GM20000 (cell line): ENCODE measurements around the gene GDPD5.

Experiments used
- DNase-seq: peaks from one replicate; pipeline ENCODE4 v3.0.0; 2012; ENCODE audit warnings: low spot score
- TF ChIP-seq, protein P1 (sequence below): IDR thresholded peaks from 2 replicates; pipeline ENCODE4 v1.5.1; 2012; ENCODE audit warnings: mild to moderate bottlenecking, control low read depth; ENCODE audit errors: extremely low read depth, missing control alignments

The GDPD5 gene

DNA sequence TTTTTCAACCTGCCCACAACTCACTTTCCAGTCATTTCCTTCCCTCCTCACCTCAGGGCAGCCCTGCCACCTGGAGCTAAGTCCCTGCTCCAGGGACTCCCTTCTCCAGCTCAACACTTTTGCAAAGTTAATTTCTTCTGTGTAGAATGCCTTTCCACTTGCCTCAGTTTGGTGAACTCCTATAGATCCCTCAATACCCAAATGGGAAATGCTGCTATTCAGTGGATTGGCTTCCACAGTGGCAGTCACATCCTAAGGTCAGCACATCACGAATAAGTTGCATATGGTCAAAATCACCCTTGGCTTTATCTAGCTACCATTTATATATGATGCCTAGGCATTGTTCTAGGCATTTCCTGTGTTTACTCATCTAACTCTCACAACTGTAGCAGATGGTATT lies 23.6 kb downstream of the GDPD5 start:
- no peak for DNase-seq
- TF ChIP-seq, protein P1, sequence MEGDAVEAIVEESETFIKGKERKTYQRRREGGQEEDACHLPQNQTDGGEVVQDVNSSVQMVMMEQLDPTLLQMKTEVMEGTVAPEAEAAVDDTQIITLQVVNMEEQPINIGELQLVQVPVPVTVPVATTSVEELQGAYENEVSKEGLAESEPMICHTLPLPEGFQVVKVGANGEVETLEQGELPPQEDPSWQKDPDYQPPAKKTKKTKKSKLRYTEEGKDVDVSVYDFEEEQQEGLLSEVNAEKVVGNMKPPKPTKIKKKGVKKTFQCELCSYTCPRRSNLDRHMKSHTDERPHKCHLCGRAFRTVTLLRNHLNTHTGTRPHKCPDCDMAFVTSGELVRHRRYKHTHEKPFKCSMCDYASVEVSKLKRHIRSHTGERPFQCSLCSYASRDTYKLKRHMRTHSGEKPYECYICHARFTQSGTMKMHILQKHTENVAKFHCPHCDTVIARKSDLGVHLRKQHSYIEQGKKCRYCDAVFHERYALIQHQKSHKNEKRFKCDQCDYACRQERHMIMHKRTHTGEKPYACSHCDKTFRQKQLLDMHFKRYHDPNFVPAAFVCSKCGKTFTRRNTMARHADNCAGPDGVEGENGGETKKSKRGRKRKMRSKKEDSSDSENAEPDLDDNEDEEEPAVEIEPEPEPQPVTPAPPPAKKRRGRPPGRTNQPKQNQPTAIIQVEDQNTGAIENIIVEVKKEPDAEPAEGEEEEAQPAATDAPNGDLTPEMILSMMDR = no peak

DNA sequence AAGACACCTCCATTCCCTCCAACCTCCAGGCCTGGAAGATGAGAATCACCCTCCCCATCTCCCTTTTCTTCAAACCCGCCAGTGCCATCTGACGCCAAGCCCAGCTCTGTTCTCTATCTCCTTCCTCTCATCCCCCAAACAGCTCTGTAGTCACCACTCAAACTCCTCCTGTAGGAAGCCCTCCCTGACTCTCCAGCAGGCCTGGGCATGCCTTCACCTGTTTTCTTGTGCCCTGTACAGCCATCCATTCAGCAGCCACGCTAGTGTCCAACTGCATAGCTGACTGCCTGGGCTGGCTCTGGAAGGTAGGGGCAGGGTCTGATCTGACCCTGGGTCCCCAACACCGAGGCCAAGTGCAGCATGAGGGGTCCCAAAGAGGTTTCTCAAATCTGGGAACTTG lies 25.0 kb downstream of the GDPD5 start:
- TF ChIP-seq, protein P1 = no peak
- no peak for DNase-seq

DNA sequence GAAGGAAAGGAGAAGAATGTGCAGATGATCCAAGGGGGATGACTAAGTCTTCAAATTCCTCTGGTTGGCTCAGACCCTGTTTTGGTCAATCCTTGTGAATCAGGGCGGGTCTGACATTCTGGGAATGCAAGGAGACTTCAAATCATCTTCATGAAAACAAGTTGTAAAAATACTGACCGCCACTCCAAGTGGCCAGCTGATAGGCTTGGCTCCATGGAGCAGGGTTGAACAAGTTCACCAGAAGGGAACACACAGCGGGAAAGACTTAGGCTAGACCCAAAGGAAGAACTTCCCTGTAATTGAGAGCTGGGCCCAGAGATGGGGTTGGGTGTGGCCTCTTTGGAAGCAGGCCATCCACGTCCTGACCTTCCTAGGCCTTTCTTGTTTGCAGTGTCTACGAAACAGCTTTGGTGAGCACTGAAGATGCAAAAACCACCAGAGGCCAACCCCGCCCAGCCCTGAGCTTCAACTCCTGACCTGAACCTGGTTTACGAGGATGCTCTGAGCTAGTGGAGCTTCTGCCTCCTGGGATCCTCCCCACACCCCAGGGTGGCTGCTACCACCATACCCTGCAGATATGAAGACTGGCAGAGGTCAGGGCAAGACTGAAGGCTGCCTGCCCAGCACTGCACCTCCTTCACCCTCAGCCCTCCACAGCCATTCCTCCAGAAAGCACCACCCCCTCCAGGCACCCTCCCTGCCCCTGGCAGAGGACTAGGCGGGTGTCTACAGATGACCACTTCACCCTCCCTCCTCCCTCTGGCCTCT lies 26.1 kb downstream of the GDPD5 start:
- DNase-seq = no peak
- TF ChIP-seq, protein P1 = no peak

DNA sequence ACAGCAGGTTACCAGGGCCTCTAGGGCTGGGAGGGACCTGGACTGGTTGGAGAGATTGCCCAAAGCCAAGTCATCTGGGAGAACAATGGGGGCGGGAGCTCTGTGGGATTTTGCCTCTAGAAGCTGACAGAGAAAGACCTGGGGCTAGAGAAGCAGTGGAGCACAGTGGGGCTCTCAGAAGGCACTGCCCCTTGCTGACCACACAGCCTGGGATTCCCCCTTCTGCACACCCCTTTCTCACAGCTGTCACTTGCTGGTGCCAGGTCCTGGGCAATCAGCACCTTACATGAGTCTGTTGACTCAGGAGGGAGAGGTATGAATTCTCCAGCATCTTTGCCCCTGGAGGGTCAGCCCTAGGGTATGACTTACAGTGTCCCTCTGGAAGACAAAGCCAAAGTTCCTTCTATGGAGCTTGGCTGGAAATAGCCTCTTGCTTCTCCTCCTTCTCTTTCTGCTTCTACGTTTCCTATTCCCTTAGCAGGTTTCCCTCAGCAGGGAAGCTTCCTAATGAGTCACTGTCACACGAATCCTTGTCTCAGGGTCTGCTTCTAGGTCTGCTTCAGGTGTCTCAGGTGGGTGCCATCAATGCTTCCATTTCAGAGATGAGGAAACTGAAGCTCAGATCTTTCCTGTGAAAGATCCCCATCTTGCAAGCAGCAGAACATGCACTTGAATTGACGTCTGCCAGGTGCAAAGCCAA lies 27.0 kb downstream of the GDPD5 start:
- TF ChIP-seq, protein P1 = no peak
- no peak for DNase-seq

DNA sequence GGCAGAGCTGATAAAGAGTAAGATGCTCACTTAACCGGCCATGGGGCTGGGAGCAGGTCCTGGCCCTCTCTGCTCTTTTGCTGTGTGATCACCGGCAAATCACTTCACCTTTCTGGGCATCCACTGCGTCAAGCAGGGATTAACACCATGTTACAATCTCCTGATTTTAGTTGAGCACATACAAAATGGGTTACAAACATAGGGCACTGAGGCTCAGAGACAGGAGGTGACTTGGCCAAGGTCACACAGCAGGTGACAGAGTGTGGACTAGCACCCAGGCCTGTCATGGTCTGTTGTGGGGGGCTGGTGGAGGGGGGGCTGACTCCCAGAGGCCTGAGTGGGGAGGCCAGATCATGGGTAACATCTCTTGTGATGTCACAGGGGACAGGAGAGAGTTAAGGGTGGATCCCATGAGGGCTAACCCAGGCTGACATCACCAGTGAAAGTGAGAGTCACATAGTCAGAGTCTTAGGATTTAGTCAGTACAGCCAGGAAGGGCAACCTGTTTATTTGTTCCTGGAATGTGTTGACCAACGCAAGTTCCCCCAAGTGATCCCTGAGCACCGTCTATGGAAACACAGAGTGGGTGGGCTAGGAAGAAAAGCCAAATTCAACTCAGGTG lies 27.8 kb downstream of the GDPD5 start:
- no peak for DNase-seq
- TF ChIP-seq, protein P1 = no peak

DNA sequence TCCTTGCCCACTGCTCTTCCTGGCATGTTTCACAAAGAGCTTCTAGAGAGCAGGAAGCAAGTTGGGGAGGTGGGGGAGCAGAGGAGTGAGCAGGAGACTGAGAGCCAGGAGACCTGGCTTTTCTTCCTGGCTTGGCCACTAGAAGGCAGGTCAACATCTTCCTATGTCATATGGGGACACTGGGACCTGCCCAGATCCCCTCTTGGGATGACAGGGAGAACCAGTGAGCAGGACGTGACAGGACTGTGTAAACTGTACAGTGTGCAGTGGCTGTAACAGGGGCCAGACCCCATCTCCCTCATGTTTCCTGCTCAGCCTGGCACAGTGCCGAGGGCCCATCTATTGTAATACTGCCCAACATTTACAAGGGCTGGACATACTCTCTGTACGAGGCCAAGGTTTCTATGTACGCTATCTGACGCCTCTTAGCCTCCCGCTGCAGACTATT lies 29.4 kb downstream of the GDPD5 start:
- TF ChIP-seq, protein P1 = no peak
- no peak for DNase-seq

DNA sequence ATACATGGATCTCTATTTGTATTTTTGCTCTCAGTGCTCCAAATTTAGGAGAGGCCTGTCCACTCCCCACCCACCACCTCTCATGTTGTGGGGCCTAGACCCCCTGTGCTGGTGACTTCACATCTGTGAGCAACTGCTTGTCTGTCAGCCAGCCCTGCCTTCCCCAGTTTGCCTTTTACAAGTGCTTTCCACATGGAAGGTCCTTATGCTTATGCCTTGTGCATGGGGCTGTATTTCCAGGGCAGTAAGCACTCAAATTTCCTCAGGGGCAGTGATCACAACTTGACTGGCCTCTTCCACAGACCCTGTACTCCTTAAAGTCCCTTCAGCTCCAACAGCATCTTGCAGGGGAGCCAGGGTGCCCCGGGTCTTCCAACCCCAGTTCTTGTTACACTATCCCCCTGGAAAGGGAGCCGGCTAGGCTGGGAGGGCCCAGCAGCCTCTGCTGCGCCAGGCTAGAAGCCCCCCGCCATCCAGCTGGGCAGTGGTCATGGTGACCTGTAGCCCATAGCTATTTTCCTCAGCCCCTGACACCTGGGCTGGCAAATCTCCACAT lies 29.9 kb downstream of the GDPD5 start:
- TF ChIP-seq, protein P1 = no peak
- DNase-seq = no peak
